Subcutaneous adipose tissue (tissue), 4 donors: ENCODE results near the gene IGSF9. TPM values are rescaled to one million over a fixed set of nuclear protein-coding genes. Genes with fewer than 3 reads are reported as not detected.

ENCODE experiments used
- total RNA-seq, 4 donors: library from RNA; depleted of rRNA; stranded (reverse); fragments of >200 nt; gene quantifications; one replicate each; pipeline ENCODE4 v1.1.0, GENCODE V29; 2016
- TF ChIP-seq, protein P1 (sequence below): fragments of 450-650 bp; IDR thresholded peaks from one replicate; pipeline ENCODE4 v1.5.1; 2016; ENCODE audit warnings: low read depth, mild to moderate bottlenecking, control low read depth, antibody characterized with exemption, moderate library complexity

The IGSF9 gene
- total RNA-seq, 4 donors from 2014 or later = 0.17 to 0.33 TPM; not detected in 2

DNA sequence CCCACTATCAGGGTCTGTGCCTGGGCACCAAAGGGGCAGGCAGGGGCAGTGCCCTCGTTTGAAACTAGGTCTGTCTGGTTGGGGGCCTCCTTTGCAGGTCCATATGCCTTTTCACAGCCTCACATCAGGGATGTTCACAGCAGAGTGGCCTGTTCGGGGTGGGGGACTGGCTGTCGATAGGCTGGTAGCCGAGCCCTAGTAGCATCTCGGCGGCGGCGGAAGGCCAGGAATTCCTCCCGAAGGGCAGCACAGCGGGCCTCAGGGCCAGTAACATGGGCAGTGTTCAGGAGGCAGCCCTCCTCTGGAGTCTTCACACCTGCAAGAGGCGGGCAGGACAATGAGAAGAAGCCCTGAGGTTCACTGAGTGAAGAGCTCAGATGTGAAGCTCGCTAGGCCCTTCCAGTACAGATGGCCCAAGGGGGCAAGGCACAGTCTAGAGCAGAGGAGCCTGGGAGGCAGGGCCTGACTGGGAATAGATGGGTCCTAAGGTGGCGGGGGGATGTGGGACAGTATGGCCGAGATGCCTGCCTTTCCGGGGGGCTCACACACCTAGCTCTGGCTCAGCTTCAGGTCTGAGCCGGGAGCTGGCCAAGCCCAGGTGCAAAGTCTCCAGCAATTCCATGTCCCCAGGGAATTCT lies 18.1 kb downstream of the IGSF9 start:
- TF ChIP-seq, protein P1, sequence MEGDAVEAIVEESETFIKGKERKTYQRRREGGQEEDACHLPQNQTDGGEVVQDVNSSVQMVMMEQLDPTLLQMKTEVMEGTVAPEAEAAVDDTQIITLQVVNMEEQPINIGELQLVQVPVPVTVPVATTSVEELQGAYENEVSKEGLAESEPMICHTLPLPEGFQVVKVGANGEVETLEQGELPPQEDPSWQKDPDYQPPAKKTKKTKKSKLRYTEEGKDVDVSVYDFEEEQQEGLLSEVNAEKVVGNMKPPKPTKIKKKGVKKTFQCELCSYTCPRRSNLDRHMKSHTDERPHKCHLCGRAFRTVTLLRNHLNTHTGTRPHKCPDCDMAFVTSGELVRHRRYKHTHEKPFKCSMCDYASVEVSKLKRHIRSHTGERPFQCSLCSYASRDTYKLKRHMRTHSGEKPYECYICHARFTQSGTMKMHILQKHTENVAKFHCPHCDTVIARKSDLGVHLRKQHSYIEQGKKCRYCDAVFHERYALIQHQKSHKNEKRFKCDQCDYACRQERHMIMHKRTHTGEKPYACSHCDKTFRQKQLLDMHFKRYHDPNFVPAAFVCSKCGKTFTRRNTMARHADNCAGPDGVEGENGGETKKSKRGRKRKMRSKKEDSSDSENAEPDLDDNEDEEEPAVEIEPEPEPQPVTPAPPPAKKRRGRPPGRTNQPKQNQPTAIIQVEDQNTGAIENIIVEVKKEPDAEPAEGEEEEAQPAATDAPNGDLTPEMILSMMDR = no peak

DNA sequence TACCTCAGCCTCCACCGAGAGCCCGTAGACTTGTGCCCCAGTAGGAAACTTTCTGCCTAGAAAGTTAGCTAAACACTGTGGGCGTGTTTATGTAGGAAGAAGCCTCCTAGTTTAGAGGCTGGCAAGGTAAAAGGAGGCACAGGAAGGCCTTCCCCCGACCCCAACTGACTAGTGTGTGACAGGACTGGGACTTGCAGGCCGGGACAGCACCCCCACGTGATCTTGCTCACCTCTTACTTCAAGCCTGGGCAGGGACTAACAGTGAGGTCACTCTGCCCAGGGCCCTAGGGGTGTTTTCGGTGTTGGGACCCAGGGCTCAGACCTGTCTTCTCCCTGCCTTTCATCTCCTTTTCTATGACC lies 19.7 kb downstream of the IGSF9 start:
- TF ChIP-seq, protein P1 = no peak

DNA sequence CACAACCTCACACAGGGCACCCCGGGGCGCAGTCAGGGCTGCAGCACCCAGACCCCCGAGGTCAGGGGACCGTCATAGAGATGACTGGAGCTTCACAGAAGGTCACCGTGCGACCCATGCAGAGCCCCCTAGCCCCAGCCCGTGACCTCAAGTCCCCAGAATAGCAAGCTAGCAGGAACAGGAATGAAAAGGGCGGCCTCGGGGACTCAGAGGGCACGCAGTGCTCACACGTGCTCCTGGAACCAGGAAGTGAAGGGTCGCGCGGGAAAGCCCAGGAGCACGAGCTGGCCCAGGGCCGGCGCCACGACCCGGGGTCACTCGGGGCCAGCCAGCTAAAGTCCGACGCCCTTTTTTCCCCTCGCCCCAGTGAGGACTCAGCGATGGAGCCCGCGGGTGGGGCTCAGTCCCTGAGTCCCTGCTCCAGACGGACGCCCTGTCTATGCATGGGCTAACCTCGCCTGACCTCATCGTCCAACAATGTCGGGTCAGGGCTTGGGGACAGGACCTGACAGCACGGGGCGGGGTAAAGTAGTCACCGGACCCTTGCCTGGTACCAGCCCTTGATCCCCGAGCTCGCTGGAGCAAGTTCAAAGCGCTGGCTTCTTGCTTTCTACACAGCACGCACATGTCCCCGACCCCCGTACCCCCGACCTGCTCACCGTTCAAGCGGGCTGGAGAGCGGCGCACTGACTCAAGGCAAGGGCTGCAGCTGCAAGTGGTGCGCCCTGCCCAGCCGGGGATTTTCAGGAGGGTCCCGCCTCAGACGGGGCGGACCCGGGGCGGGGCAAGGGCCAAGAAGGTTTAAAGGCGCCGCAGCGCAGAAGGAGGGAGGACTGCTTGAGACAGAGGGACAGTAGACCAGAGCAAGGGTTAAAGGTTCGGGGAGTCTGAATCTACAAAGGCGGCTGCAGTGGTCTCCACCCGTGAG lies 20.4 kb downstream of the IGSF9 start, which contains the start of gene TAGLN2:
Gene TAGLN2, minus strand, starts transcription at position 717 of the 928 bp plus-strand sequence. CDS start 4,998 bp downstream, outside the sequence.
- TF ChIP-seq, protein P1 = no peak

- TF ChIP-seq, protein P1 = no peak
Measured at GRCh38 chr1:159924025-159924790, 21.2 kb downstream of the IGSF9 start.

DNA sequence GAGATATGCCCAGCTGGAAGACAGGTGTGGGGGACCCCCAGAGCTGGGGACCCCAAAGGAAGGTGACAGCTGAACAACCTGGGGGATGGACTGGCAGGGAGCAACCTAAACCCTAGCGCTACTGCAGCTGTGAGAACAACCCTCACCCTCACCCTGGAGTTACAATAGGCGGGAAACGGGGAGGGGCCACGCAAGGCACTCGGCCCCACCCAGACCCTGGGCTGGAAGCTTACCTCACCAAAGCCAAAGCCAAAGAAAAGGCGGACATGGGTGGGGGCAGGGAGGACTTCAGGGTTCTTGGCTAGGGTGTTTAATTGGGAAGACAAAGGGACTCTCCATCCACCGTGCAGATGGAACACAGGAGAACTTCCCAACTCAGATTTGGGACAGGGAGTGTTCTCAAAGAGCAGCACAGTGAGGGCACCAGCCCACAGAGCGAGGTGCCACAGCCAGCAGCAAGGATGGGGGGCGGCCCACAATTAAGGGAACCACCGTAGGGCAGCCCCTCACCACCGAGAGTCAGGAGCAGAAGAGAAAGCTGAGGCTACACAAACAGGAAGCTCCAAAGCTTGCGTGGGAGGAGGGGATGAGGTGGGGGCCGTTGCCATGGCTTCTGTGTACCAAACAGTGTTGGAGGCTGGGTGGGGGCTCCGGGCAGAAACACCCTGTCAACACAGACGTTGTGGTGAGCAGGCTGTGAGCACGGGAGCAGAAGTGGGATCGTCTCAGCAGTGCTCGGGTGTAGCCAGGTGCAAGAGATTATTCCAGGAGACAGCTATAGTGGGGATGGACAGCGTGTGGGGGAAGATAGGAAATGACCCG lies 22.0 kb downstream of the IGSF9 start:
- TF ChIP-seq, protein P1 = no peak

GRCh38 chr1:159922511-159923202 lies 22.8 kb downstream of the IGSF9 start:
- TF ChIP-seq, protein P1 = no peak
